GM10847 (cell line): ENCODE measurements around the gene ARHGEF33.

Experiments
- POLR2A ChIP-seq: IDR thresholded peaks from 2 replicates; pipeline ENCODE4 v1.6.1; 2011; ENCODE audit not compliant: insufficient read length; ENCODE audit errors: extremely low read depth

The ARHGEF33 gene

GRCh38 chr2:39013871-39014270, 124.2 kb downstream of the ARHGEF33 start:
- no peak for TF ChIP-seq POLR2A

- TF ChIP-seq POLR2A = no peak
These were observed 125.7 kb downstream of the ARHGEF33 start for GRCh38 chr2:39015424-39015823.

DNA sequence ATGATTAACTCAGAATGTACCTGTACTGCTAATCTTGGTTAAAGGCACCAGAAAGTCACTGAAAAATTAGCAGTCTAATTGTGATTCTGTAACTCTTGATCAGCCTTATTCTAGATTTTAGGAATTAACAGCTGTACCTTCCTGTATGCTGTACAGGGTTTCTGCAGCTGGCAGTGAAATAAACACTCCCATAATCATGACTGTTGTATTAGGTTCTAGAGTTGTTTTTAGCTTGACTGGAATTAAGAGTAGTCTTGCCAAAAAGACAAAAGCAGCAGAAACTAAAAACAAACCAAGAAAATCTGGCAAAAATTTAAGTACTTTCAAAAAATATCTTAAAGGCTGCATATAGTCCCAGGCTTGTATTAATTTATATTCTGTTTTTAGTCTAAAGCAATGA, 127.7 kb downstream of the ARHGEF33 start:
- no peak for TF ChIP-seq POLR2A

DNA sequence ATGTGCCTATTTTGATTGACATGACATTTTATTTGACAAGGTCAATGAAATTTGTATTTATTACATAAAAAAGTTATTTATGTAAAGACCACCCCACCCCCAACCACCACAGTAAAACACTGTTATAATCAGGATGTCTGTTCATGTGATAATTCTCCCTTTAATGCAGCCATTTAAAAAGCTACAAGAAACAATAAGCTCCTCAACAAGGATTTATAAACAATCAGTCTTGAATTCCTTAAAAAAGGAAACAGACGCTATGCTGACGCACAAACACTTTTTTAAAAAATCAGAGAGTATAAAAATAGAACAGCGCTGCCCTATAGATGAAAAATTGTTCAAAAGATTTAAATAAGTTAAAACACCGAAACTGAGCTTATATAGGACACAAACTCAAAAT, 129.0 kb downstream of the ARHGEF33 start:
- no peak for TF ChIP-seq POLR2A

GRCh38 chr2:39020383-39020782, 130.7 kb downstream of the ARHGEF33 start:
- no peak for TF ChIP-seq POLR2A

GRCh38 chr2:39022642-39023235, 133.1 kb downstream of the ARHGEF33 start:
- no peak for TF ChIP-seq POLR2A

- no peak for TF ChIP-seq POLR2A
These were observed 134.0 kb downstream of the ARHGEF33 start for GRCh38 chr2:39023649-39024048.

DNA sequence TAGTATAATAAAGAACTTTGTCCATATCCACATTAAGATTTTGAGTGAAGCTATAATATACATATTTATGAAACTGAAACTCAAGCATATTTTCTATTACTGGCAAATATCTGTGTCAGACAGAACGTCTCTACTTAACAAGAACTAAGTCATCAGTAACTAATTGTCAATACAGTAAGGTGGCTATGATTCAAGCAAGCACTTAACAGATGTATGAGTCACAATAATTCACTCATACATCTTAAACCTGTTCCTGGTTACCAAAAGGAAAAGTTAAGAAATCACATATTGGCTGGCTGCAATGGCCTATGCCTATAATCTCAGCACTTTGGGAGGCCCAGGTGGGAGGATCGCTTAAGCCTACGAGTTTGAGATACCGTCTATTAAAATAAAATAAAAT, 135.2 kb downstream of the ARHGEF33 start:
- no peak for TF ChIP-seq POLR2A
